Nephron (organoid): ENCODE measurements around the gene CAMTA1.

Experiments used
- H3K27ac Mint-ChIP-seq, 3 experiments: 2 replicates each; pipeline ENCODE4 v1.8.0; 2020; ENCODE audit warnings: mixed read lengths in 3 of 3, mild to moderate bottlenecking in 2 of 3, moderate library complexity in 1 of 3
- H3K27me3 Mint-ChIP-seq: 2 replicates; pipeline ENCODE4 v1.8.0; 2021; ENCODE audit warnings: low read depth, mild to moderate bottlenecking, moderate library complexity, mixed read lengths
- H3K36me3 Mint-ChIP-seq: 2 replicates; pipeline ENCODE4 v1.8.0; 2020; ENCODE audit warnings: low read depth, mixed read lengths
- H3K4me1 Mint-ChIP-seq: 2 replicates; pipeline ENCODE4 v1.8.0; 2020; ENCODE audit warnings: mixed read lengths
- H3K4me3 Mint-ChIP-seq, 3 experiments: 2 replicates each; pipeline ENCODE4 v1.8.0; 2020; ENCODE audit warnings: mild to moderate bottlenecking in 3 of 3, mixed read lengths in 3 of 3, moderate library complexity in 2 of 3
- H3K9me3 Mint-ChIP-seq: 2 replicates; pipeline ENCODE4 v1.8.0; 2020; ENCODE audit warnings: mixed read lengths
- TF ChIP-seq, protein P1 (sequence below), 3 experiments: fragments of 200-600 bp; sonication (generic); IDR thresholded peaks; one replicate each; pipeline ENCODE4 v1.5.0; 2021; ENCODE audit warnings: antibody characterized with exemption in 3 of 3; ENCODE audit not compliant: unreplicated experiment in 3 of 3

The CAMTA1 gene

DNA sequence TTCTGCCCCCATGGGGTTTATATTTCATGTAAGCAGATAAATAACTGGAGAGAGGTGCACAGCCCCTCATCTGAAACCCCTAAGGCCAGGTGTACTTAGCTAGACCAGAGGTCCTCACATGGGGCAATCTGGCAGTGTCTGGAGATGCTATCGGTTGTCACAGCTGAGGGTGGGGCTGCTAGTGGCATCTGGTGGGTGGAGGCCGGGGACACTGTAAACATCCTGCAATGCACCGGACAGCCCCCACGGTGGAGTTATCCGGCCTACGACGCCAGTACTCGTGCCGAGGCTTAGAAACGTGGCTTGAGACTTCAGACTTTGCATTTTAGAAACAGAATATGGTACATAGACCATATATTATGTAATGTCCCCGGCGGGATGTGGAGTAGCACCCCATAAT is 799.4 kb downstream of the CAMTA1 start:
- no peaks in the 10 kb centered on the region for H3K36me3 Mint-ChIP-seq
- TF ChIP-seq, protein P1, sequence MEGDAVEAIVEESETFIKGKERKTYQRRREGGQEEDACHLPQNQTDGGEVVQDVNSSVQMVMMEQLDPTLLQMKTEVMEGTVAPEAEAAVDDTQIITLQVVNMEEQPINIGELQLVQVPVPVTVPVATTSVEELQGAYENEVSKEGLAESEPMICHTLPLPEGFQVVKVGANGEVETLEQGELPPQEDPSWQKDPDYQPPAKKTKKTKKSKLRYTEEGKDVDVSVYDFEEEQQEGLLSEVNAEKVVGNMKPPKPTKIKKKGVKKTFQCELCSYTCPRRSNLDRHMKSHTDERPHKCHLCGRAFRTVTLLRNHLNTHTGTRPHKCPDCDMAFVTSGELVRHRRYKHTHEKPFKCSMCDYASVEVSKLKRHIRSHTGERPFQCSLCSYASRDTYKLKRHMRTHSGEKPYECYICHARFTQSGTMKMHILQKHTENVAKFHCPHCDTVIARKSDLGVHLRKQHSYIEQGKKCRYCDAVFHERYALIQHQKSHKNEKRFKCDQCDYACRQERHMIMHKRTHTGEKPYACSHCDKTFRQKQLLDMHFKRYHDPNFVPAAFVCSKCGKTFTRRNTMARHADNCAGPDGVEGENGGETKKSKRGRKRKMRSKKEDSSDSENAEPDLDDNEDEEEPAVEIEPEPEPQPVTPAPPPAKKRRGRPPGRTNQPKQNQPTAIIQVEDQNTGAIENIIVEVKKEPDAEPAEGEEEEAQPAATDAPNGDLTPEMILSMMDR (IDR thresholded peaks at IDR 0.05; ENCODE audit: unreplicated experiment in 3 of 3), result no peak
- no peak overlapping the region for H3K4me3 Mint-ChIP-seq
- H3K9me3 Mint-ChIP-seq, result no peaks in the 10 kb centered on the region
- H3K27ac Mint-ChIP-seq, result no peak overlapping the region
- peaks cover 10% of the 10 kb centered on the region for H3K4me1 Mint-ChIP-seq
- H3K27me3 Mint-ChIP-seq, result no peaks in the 10 kb centered on the region

DNA sequence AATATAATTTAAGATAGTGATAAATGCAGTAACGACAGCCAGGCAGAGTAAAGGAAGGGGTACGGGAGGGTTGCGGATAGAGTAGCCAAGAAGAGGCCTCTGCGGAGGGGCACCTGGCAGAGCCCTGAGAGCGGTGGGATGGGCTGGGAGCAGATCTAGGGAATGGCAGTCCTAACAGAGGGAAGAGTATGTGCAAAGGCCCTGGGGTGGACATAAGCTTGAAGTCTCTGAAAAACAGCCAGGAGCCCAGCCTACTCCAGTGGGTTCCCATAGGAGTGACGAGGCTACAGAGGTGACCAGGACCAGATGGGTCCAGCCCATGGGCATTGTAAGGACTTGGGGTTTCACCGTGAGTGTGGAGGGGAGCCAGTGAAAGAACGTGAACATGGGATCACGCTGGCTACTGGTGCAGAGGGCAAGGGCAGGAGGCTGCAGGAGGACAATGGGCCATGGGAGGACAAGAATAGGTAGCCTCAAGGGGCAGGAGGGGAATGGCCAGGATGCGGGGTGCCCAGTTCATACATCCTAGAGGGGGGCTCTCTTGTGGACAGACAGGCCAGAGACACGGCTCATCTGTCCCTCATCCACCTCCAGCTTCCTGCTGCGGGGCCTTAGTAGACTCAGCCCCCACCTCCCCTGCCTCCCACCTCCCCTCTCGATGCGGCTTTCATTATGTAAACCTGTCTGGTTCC is 800.1 kb downstream of the CAMTA1 start:
- Mint-ChIP-seq H3K27me3 (peaks cover 4% of the 10 kb centered on the region), H3K27ac (no peak overlapping the region), H3K4me1 (peaks cover 10% of the 10 kb centered on the region), H3K36me3 (no peaks in the 10 kb centered on the region), H3K9me3 (no peaks in the 10 kb centered on the region), H3K4me3 (no peak overlapping the region)
- TF ChIP-seq, protein P1 (IDR thresholded peaks at IDR 0.05; ENCODE audit: unreplicated experiment in 3 of 3), result no peak

- Mint-ChIP-seq H3K36me3 (no peaks in the 10 kb centered on the region), H3K4me1 (peaks cover 10% of the 10 kb centered on the region), H3K9me3 (no peaks in the 10 kb centered on the region), H3K4me3 (no peak overlapping the region), H3K27ac (no peak overlapping the region), H3K27me3 (peaks cover 4% of the 10 kb centered on the region)
- TF ChIP-seq, protein P1 (IDR thresholded peaks at IDR 0.05; ENCODE audit: unreplicated experiment in 3 of 3), result no peak
Measured at GRCh38 chr1:7586031-7586941, 801.0 kb downstream of the CAMTA1 start.

DNA sequence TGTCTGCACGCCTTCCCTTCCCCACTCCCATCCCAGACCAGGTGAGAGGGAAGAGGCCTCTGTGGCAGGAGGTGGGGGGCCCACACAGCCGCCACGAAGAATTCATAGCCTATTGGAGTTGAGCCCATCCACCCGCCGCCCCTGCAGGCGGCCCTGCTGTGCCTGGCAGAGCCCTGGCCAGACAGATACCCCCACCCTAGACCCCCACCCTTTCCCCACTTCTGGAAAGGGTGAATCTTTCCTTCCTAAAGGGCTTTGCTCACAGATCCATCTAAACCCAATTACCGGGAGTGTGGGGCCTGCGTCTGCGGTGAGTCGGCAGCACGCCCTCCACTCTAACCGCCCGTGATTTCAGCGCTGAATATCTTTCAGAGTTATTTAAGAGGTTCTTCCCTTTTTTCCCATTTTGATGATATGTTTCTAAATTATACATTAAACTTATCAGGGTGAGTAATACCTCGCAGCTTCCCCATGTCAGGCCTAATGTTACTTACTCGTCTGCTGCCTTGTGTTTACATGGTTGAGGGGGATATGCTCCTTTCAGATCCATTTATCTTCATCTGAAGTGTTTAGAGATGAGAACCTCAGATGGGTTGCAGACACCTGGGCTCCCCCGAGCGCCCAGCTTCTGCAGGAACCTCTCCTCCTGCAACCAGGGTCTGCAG is 802.0 kb downstream of the CAMTA1 start:
- H3K27me3 Mint-ChIP-seq, result peaks cover 7% of the 10 kb centered on the region
- peaks cover 2% of the 10 kb centered on the region for H3K4me1 Mint-ChIP-seq
- TF ChIP-seq, protein P1 (IDR thresholded peaks at IDR 0.05; ENCODE audit: unreplicated experiment in 3 of 3), result no peak
- no peaks in the 10 kb centered on the region for H3K36me3 Mint-ChIP-seq
- no peaks in the 10 kb centered on the region for H3K9me3 Mint-ChIP-seq
- H3K4me3 Mint-ChIP-seq, result no peak overlapping the region
- no peak overlapping the region for H3K27ac Mint-ChIP-seq

GRCh38 chr1:7587773-7588456 is 802.7 kb downstream of the CAMTA1 start:
- peaks cover 10% of the 10 kb centered on the region for H3K27me3 Mint-ChIP-seq
- TF ChIP-seq, protein P1 (IDR thresholded peaks at IDR 0.05; ENCODE audit: unreplicated experiment in 3 of 3), result no peak
- H3K4me3 Mint-ChIP-seq, result no peak overlapping the region
- no peaks in the 10 kb centered on the region for H3K9me3 Mint-ChIP-seq
- no peaks in the 10 kb centered on the region for H3K4me1 Mint-ChIP-seq
- no peaks in the 10 kb centered on the region for H3K36me3 Mint-ChIP-seq
- no peak overlapping the region for H3K27ac Mint-ChIP-seq
